HG02763 (cell line): ENCODE results near the gene NSUN5.
"Not testable (repeated sequence)": the region's sequence is repeated elsewhere in the genome, so short reads cannot be mapped to it uniquely, and the experiment has no call there.

ENCODE experiments used
- ATAC-seq: cut with Tn5 transposase; IDR thresholded peaks from one replicate; pipeline ENCODE4 v1.9.1; 2021; ENCODE audit warnings: mild to moderate bottlenecking, moderate library complexity; ENCODE audit not compliant: unreplicated experiment

The NSUN5 gene

DNA sequence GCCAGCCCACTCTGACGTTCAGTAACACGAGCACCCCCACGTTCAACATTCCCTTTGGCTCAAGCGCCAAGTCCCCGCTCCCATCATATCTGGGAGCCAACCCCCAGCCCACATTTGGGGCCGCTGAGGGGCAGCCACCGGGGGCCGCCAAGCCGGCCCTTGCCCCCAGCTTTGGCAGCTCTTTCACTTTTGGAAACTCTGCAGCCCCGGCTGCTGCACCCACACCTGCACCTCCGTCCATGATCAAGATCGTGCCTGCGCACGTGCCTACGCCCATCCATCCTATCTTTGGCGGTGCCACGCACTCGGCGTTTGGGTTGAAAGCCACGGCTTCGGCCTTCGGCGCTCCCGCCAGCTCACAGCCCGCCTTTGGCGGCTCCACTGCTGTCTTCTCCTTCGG lies 10.9 kb downstream of the NSUN5 start:
- ATAC-seq, result not testable (repeated sequence)

DNA sequence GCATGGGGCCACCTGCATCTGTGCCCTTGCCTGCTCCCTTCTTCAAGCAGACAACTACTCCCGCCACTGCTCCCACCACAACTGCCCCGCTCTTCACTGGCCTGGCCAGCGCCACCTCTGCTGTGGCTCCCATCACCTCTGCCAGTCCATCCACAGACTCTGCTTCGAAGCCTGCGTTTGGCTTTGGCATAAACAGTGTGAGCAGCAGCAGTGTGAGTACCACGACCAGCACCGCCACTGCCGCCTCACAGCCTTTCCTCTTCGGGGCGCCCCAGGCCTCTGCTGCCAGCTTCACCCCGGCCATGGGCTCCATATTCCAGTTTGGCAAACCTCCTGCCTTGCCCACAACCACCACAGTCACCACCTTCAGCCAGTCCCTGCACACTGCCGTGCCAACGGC lies 11.4 kb downstream of the NSUN5 start:
- ATAC-seq, result not testable (repeated sequence)

DNA sequence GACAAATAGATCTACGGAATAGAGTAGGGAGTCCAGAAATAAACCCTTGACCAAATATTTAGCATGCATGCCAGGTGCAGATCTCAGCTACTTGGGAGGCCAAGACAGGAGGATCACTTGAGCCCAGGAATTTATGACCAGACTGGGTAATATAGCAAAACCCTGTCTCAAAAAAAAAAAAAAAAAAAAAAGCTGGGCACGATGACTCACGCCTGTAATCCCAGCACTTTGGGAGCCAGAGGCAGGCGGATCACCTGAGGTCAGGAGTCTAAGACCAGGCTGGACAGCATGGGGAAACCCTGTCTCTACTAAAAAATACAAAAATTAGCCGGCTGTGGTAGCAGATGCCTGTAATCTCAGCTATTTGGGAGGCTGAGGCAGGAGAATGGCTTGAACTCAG lies 31.4 kb downstream of the NSUN5 start:
- ATAC-seq, result not testable (repeated sequence)

DNA sequence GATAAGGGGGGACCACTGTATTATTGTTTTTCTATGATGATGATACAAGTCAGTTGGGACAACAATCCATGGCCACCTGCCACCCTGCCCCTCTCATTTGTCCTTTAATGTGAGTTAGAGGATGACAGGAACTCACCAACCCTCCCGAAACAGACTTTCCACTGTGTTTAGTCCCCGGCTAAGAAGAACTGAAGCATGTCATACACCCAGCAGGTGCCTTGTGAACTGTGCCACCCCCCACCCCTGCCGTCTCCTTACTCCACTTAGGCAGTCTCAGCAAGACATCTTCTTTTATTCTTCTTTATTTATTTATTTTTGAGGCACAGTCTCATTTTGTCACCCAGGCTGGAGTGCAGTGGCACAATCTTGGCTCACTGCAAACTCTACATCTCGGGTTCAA lies 40.8 kb downstream of the NSUN5 start:
- ATAC-seq, result not testable (repeated sequence)

DNA sequence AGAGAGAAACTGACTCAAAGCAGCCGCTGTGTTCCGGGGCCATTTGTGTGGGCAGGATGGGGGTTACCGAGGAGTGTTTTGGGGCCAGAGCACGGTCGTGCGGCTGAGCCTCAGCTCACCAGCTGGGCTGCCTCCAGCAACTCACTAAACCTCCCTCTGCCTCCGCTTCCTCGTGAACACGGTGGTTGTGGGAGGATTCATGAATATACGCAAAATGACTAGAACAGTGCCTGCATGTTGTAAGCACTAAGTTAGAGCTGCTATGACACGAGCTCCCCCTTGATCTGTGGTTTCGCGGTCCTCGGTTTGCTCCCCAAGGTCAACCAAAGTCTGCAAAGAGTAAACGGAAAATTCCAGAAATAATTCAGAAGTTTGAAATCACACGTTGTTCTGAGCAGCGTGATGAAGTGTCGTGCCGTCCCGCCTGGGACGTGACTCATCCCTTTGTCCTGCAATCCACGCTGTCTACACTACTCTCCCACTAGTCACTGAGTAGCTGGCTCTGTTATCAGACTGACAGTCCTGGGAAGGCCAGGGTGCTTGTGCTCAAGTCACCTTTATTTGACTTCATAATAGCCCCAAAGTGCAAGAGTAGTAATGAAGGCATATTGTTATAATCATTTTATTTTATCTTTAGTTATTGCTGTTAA lies 41.8 kb downstream of the NSUN5 start:
- ATAC-seq, result peak; percentile 71

DNA sequence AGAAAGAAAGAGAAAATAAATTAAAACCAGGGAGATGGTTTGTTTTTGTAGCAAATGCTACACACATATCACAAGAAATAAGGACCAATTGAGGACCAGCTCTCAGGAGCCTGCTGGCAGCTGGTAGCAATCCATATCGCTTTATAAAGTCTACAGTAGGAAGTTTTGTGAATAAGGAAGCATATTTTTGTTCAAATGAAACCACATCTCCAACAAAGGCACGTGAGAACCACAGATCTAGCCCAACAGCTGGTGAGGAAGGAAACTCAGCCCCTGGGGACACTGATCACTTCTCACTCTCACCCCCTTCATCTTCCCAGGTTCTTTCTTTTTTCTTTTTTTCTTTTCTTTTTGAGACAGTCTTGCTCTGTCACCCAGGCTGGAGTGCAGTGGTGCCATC lies 46.2 kb downstream of the NSUN5 start:
- not testable (repeated sequence) for ATAC-seq
